ENCODE results near the gene ATRNL1. TPM values are rescaled to one million over a fixed set of nuclear protein-coding genes. Genes with fewer than 3 reads are reported as not detected.

Gene ATRNL1
- polyA plus RNA-seq, 4 donors = 0.78 to 1.1 TPM; not detected in 2

DNA sequence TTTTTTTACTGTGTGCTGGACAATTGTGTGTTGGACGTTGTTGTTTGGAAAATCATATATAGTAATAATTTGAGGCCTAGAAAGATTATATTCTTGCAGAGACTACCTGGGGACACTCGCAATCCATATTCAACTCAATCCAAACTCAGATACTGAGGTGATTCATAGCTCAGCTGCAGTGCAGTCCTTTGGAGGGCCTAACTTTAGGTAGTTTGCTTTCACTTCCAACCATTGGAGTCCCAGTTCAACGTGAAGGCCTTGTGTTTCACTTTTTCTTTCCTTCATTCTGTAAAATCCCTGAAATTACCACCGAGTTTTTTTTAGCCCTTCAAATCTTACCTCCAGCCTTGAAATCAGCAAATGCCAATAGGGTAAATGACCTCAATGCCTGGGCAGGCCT, 32.3 kb downstream of the ATRNL1 start:
- H3K27me3 ChIP-seq (ENCODE audit: control insufficient read depth in 3 of 3, insufficient read depth in 3 of 3, low read length in 3 of 3) = no peaks in the 10 kb centered on the region
- no peak overlapping the region for H3K27ac ChIP-seq (ENCODE audit: low read depth in 1 of 3, low read length in 2 of 3)
- H3K36me3 ChIP-seq (ENCODE audit: control insufficient read depth in 3 of 3, insufficient read depth in 2 of 3, low read depth in 1 of 3, low read length in 3 of 3) = no peaks in the 10 kb centered on the region
- H3K4me3 ChIP-seq (ENCODE audit: low read depth in 1 of 3, low read length in 3 of 3) = no peak overlapping the region
- no peaks in the 10 kb centered on the region for H3K4me1 ChIP-seq (ENCODE audit: control insufficient read depth in 3 of 3, insufficient read depth in 2 of 3, low read depth in 1 of 3, low read length in 2 of 3)
- FAIRE-seq (no peak), DNase-seq (no peak)
- 52 to 67% (median 61%) methylated on average over 4 of the region's 4 CpGs for WGBS, 3 donors
- H3K9me3 ChIP-seq (ENCODE audit: control insufficient read depth in 2 of 2, insufficient read depth in 1 of 2, low read depth in 1 of 2, low read length in 1 of 2) = no peaks in the 10 kb centered on the region

DNA sequence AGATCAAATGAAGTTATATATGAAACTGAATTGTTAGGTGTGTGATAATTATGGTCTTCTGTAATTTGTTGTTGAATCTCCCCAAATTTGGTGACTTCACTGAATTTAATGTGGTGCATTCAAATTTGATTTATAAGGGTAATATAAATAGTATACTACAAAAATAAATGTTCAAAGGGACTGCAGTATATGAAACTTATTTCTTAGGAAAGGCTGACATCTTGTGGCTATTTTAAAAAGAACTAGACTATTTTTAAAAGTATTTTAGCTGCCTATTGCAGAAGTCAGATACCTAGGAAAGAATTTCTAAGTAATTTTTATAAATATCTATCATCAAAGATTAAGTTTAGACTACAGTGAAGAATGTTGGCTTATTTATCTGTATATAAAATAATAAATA, 36.6 kb downstream of the ATRNL1 start:
- H3K4me1 ChIP-seq (ENCODE audit: control insufficient read depth in 3 of 3, insufficient read depth in 2 of 3, low read depth in 1 of 3, low read length in 2 of 3) = no peaks in the 10 kb centered on the region
- peak; percentile 20 to 34 for DNase-seq
- H3K4me3 ChIP-seq (ENCODE audit: low read depth in 1 of 3, low read length in 3 of 3) = no peak overlapping the region
- H3K9me3 ChIP-seq (ENCODE audit: control insufficient read depth in 2 of 2, insufficient read depth in 1 of 2, low read depth in 1 of 2, low read length in 1 of 2) = no peaks in the 10 kb centered on the region
- H3K27me3 ChIP-seq (ENCODE audit: control insufficient read depth in 3 of 3, insufficient read depth in 3 of 3, low read length in 3 of 3) = no peaks in the 10 kb centered on the region
- peak; percentile 73 for FAIRE-seq
- no peak overlapping the region for H3K27ac ChIP-seq (ENCODE audit: low read depth in 1 of 3, low read length in 2 of 3)
- no peaks in the 10 kb centered on the region for H3K36me3 ChIP-seq (ENCODE audit: control insufficient read depth in 3 of 3, insufficient read depth in 2 of 3, low read depth in 1 of 3, low read length in 3 of 3)

DNA sequence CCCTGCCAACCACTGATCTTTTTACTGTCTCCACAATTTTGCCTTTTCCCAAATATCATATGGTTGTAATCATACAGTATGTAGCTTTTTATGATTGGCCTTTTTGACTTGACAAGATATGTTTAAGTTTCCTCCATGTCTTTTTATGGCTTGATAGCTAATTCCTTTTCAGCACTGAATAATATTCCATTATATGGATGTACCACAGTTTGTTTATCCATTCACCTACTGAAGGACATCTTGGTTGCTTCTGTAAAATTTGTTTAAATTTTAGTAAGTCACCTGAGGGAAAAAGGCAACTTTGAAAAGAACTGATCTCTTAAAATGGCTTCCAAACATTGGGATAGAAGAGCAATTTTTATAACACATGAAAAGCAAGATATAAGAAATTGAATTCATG, 43.5 kb downstream of the ATRNL1 start:
- DNase-seq (no peak), FAIRE-seq (no peak)
- Histone ChIP-seq H3K27me3 (ENCODE audit: control insufficient read depth in 3 of 3, insufficient read depth in 3 of 3, low read length in 3 of 3) (no peaks in the 10 kb centered on the region), H3K4me1 (ENCODE audit: control insufficient read depth in 3 of 3, insufficient read depth in 2 of 3, low read depth in 1 of 3, low read length in 2 of 3) (no peaks in the 10 kb centered on the region), H3K36me3 (ENCODE audit: control insufficient read depth in 3 of 3, insufficient read depth in 2 of 3, low read depth in 1 of 3, low read length in 3 of 3) (no peaks in the 10 kb centered on the region), H3K27ac (ENCODE audit: low read depth in 1 of 3, low read length in 2 of 3) (no peak overlapping the region), H3K4me3 (ENCODE audit: low read depth in 1 of 3, low read length in 3 of 3) (no peak overlapping the region), H3K9me3 (ENCODE audit: control insufficient read depth in 2 of 2, insufficient read depth in 1 of 2, low read depth in 1 of 2, low read length in 1 of 2) (no peaks in the 10 kb centered on the region)

DNA sequence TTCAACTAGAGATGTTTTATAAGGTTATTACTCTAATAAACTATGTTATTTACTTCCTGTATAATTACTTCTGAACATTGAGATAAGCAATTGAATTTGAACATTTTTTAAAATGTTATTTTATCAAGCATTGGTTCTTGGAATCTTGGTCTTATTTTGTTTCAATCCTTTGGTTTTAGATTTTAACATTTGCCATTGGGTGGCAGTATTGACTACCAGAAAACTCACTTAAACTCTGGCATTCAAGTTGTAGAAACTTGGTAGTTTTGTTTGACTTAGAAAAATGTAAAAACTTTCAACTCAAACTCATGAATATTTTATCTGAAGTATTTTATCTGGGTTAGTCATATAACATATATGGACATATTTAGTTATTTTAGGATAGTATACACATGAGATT, 48.1 kb downstream of the ATRNL1 start:
- DNase-seq = peak in 1 of 2 donors; percentile 2
- H3K9me3 ChIP-seq (ENCODE audit: control insufficient read depth in 2 of 2, insufficient read depth in 1 of 2, low read depth in 1 of 2, low read length in 1 of 2) = no peaks in the 10 kb centered on the region
- H3K36me3 ChIP-seq (ENCODE audit: control insufficient read depth in 3 of 3, insufficient read depth in 2 of 3, low read depth in 1 of 3, low read length in 3 of 3) = no peaks in the 10 kb centered on the region
- peak; percentile 85 for FAIRE-seq
- no peaks in the 10 kb centered on the region for H3K27me3 ChIP-seq (ENCODE audit: control insufficient read depth in 3 of 3, insufficient read depth in 3 of 3, low read length in 3 of 3)
- H3K4me3 ChIP-seq (ENCODE audit: low read depth in 1 of 3, low read length in 3 of 3) = no peak overlapping the region
- no peaks in the 10 kb centered on the region for H3K4me1 ChIP-seq (ENCODE audit: control insufficient read depth in 3 of 3, insufficient read depth in 2 of 3, low read depth in 1 of 3, low read length in 2 of 3)
- no peak overlapping the region for H3K27ac ChIP-seq (ENCODE audit: low read depth in 1 of 3, low read length in 2 of 3)

DNA sequence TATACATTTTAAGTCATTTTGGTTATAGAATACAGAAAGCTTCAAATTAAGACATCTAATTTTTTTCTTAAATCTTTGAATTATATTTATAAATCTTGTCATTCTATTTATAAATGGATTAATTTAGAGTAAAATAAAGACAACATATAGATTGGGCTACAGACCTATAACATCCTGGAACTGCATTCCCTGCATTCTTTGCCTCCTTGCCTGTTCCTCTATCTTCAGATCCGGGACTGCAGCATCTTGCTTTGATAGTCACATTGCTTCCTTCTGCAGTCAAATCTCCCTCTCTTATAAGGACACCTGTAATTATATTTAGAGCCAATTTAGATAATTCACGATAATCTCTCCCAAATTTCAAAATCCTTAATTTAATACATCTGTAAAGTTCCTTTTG, 64.2 kb downstream of the ATRNL1 start:
- Histone ChIP-seq H3K4me3 (ENCODE audit: low read depth in 1 of 3, low read length in 3 of 3) (no peak overlapping the region), H3K9me3 (ENCODE audit: control insufficient read depth in 2 of 2, insufficient read depth in 1 of 2, low read depth in 1 of 2, low read length in 1 of 2) (no peaks in the 10 kb centered on the region), H3K27ac (ENCODE audit: low read depth in 1 of 3, low read length in 2 of 3) (no peak overlapping the region), H3K36me3 (ENCODE audit: control insufficient read depth in 3 of 3, insufficient read depth in 2 of 3, low read depth in 1 of 3, low read length in 3 of 3) (no peaks in the 10 kb centered on the region), H3K4me1 (ENCODE audit: control insufficient read depth in 3 of 3, insufficient read depth in 2 of 3, low read depth in 1 of 3, low read length in 2 of 3) (no peaks in the 10 kb centered on the region), H3K27me3 (ENCODE audit: control insufficient read depth in 3 of 3, insufficient read depth in 3 of 3, low read length in 3 of 3) (no peaks in the 10 kb centered on the region)
- 55 to 63% (median 63%) methylated on average over 2 of the region's 2 CpGs for WGBS, 3 donors
- DNase-seq (no peak), FAIRE-seq (no peak)

DNA sequence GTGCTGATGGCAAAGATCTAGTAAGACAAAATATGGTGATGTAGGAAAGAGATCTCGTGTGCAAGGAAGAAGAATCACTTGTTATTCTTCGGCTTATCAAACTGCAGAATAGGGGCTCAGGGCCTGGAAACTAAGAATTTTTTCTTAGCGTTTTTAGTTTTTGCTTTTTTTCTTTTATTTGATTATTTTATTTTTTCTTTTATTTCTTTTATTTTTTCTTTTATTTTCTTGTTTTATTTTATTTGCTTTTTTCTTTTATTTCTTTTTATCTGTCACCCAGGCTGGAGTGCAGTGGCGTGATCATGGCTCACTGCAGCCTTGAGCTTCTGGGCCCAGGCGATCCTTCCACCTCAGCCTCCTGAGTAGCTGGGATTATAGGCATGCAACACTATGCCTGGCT, 70.0 kb downstream of the ATRNL1 start:
- Histone ChIP-seq H3K9me3 (ENCODE audit: control insufficient read depth in 2 of 2, insufficient read depth in 1 of 2, low read depth in 1 of 2, low read length in 1 of 2) (no peaks in the 10 kb centered on the region), H3K4me3 (ENCODE audit: low read depth in 1 of 3, low read length in 3 of 3) (no peak overlapping the region), H3K27me3 (ENCODE audit: control insufficient read depth in 3 of 3, insufficient read depth in 3 of 3, low read length in 3 of 3) (no peaks in the 10 kb centered on the region), H3K27ac (ENCODE audit: low read depth in 1 of 3, low read length in 2 of 3) (no peak overlapping the region), H3K36me3 (ENCODE audit: control insufficient read depth in 3 of 3, insufficient read depth in 2 of 3, low read depth in 1 of 3, low read length in 3 of 3) (no peaks in the 10 kb centered on the region), H3K4me1 (ENCODE audit: control insufficient read depth in 3 of 3, insufficient read depth in 2 of 3, low read depth in 1 of 3, low read length in 2 of 3) (no peaks in the 10 kb centered on the region)
- 87 to 92% (median 90%) methylated on average over 5 of the region's 5 CpGs for WGBS, 3 donors
- DNase-seq (no peak), FAIRE-seq (no peak)

DNA sequence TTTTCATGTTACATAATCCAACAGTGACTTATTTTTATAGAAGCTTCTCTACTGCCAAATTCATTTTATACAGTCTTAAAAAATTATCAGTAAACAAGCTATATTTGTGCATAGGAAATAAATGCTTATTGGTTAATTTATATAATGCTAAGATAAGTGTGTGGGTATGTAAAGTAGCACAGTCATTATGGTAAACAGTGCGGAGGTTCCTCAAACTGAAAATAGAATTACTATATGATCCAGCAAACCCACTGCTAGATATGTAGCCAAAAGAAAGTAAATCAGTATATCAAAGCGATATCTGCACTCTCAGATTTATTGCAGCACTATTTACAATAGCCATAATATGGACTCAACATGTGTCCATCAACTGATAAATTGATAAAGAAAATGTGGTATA, 71.1 kb downstream of the ATRNL1 start:
- FAIRE-seq (no peak), DNase-seq (no peak)
- Histone ChIP-seq H3K4me3 (ENCODE audit: low read depth in 1 of 3, low read length in 3 of 3) (no peak overlapping the region), H3K9me3 (ENCODE audit: control insufficient read depth in 2 of 2, insufficient read depth in 1 of 2, low read depth in 1 of 2, low read length in 1 of 2) (no peaks in the 10 kb centered on the region), H3K4me1 (ENCODE audit: control insufficient read depth in 3 of 3, insufficient read depth in 2 of 3, low read depth in 1 of 3, low read length in 2 of 3) (no peaks in the 10 kb centered on the region), H3K36me3 (ENCODE audit: control insufficient read depth in 3 of 3, insufficient read depth in 2 of 3, low read depth in 1 of 3, low read length in 3 of 3) (no peaks in the 10 kb centered on the region), H3K27me3 (ENCODE audit: control insufficient read depth in 3 of 3, insufficient read depth in 3 of 3, low read length in 3 of 3) (no peaks in the 10 kb centered on the region), H3K27ac (ENCODE audit: low read depth in 1 of 3, low read length in 2 of 3) (no peak overlapping the region)
- WGBS, 3 donors = 71 to 77% (median 74%) methylated on average over 2 of the region's 2 CpGs

DNA sequence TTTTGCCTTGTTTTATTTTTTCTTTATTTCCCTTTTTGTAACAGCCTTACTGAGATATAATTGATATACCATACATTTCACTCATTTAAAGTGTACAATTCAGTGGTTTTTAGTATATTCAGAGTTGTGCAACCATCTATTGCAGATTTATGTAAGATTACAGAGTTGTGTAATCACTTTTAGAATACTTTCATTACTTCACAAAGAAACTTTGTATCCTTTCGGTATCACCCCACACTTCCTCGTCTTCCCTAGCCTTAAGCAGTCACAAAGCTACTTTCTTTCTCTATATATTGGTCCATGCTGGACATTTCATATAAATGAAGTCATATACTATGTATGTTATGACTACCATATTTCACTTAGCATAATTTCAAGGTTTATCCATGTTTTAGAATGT, 74.6 kb downstream of the ATRNL1 start:
- Histone ChIP-seq H3K27me3 (ENCODE audit: control insufficient read depth in 3 of 3, insufficient read depth in 3 of 3, low read length in 3 of 3) (no peaks in the 10 kb centered on the region), H3K4me3 (ENCODE audit: low read depth in 1 of 3, low read length in 3 of 3) (no peak overlapping the region), H3K27ac (ENCODE audit: low read depth in 1 of 3, low read length in 2 of 3) (no peak overlapping the region), H3K9me3 (ENCODE audit: control insufficient read depth in 2 of 2, insufficient read depth in 1 of 2, low read depth in 1 of 2, low read length in 1 of 2) (no peaks in the 10 kb centered on the region), H3K4me1 (ENCODE audit: control insufficient read depth in 3 of 3, insufficient read depth in 2 of 3, low read depth in 1 of 3, low read length in 2 of 3) (no peaks in the 10 kb centered on the region), H3K36me3 (ENCODE audit: control insufficient read depth in 3 of 3, insufficient read depth in 2 of 3, low read depth in 1 of 3, low read length in 3 of 3) (no peaks in the 10 kb centered on the region)
- DNase-seq (no peak), FAIRE-seq (no peak)
- 52 to 72% (median 62%) methylated on average over 2 of the region's 2 CpGs for WGBS, 3 donors

DNA sequence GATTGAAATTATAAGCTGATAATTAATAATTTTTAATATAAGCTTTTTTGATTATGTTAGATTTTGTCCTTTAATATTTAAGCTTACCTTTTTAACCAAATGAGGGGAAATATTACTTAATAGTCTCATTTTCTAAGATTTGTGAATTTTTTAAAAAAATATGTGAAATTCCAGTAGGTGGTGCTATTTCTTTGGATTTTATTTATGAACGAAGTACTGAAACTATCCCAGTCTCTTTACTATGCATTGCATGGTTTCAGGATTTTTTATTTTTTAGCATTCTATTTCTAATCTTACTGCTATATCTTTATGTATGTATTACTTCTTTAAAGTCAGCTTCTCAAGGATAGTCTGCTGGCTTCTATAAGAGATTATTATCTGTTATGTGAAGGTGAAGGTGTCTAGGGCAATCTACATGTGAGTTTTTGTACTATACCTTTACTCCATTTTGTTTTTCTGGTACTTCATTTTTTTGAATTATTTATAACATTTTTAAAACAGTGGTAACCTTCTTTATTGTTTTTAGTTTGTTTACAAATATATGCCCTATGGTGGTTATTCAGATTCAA, 78.3 kb downstream of the ATRNL1 start:
- Histone ChIP-seq H3K4me3 (ENCODE audit: low read depth in 1 of 3, low read length in 3 of 3) (no peak overlapping the region), H3K9me3 (ENCODE audit: control insufficient read depth in 2 of 2, insufficient read depth in 1 of 2, low read depth in 1 of 2, low read length in 1 of 2) (no peaks in the 10 kb centered on the region), H3K27ac (ENCODE audit: low read depth in 1 of 3, low read length in 2 of 3) (no peak overlapping the region), H3K27me3 (ENCODE audit: control insufficient read depth in 3 of 3, insufficient read depth in 3 of 3, low read length in 3 of 3) (no peaks in the 10 kb centered on the region), H3K4me1 (ENCODE audit: control insufficient read depth in 3 of 3, insufficient read depth in 2 of 3, low read depth in 1 of 3, low read length in 2 of 3) (no peaks in the 10 kb centered on the region), H3K36me3 (ENCODE audit: control insufficient read depth in 3 of 3, insufficient read depth in 2 of 3, low read depth in 1 of 3, low read length in 3 of 3) (no peaks in the 10 kb centered on the region)
- DNase-seq (peak in 1 of 2 donors; percentile 2), FAIRE-seq (peak; percentile 86)
- 0 to 3% (median 2%) methylated on average over 1 of the region's 1 CpG for WGBS, 3 donors
